NCI-H128 (cell line): ENCODE results near the gene MIDN.

ENCODE experiments used
- DNase-seq: peaks from one replicate; lab custom pipeline; 2025; ENCODE audit not compliant: unreplicated experiment; lab: John Stamatoyannopoulos, UW

MIDN gene

GRCh38 chr19:1280636-1281568, 32.5 kb downstream of the MIDN start:
- DNase-seq, result no peak

- no peak for DNase-seq
These were observed 33.3 kb downstream of the MIDN start for GRCh38 chr19:1281569-1282287.

- DNase-seq, result no peak
These were observed 34.3 kb downstream of the MIDN start for GRCh38 chr19:1282588-1283206.

- no peak for DNase-seq
These were observed 35.0 kb downstream of the MIDN start for GRCh38 chr19:1283207-1283916.

GRCh38 chr19:1283917-1284292, 35.5 kb downstream of the MIDN start:
- no peak for DNase-seq

- DNase-seq, result no peak
These were observed 36.1 kb downstream of the MIDN start for GRCh38 chr19:1284293-1284978.

GRCh38 chr19:1284979-1285736, 36.8 kb downstream of the MIDN start:
- no peak for DNase-seq

- DNase-seq, result no peak
These were observed 37.5 kb downstream of the MIDN start, which contains the start of gene EFNA2 for GRCh38 chr19:1285737-1286360. EFNA2 (plus strand) TSS chr19:1285873; CDS start chr19:1286169, 296 bp downstream.

- no peak for DNase-seq
These were observed 38.3 kb downstream of the MIDN start for GRCh38 chr19:1286487-1287353.

- DNase-seq, result no peak
These were observed 39.2 kb downstream of the MIDN start for GRCh38 chr19:1287354-1288225.

GRCh38 chr19:1288226-1288612, 39.8 kb downstream of the MIDN start:
- DNase-seq, result no peak

GRCh38 chr19:1288833-1289685, 40.7 kb downstream of the MIDN start:
- no peak for DNase-seq

GRCh38 chr19:1289686-1290025, 41.3 kb downstream of the MIDN start:
- DNase-seq, result no peak

- no peak for DNase-seq
These were observed 41.9 kb downstream of the MIDN start for GRCh38 chr19:1290196-1290702.

- DNase-seq, result no peak
These were observed 42.6 kb downstream of the MIDN start for GRCh38 chr19:1290703-1291651.
